ENCODE measurements around the gene TTC34. TPM values are rescaled to one million over a fixed set of nuclear protein-coding genes. Genes with fewer than 3 reads are reported as not detected.
A peak's percentile ranks its signal among the peaks of the same experiment; 100 is the strongest.

Gene TTC34
- total RNA-seq, 1 experiment from 2014 or later, result 0.79 TPM

GRCh38 chr1:2593251-2593878, 208.1 kb downstream of the TTC34 start:
- ChIA-PET CTCF (no interaction called here), POLR2A (no interaction called here)
- Mint-ChIP-seq H3K36me3 (ENCODE audit: insufficient read depth, unreplicated experiment) (no peaks in the 10 kb centered on the region), H3K4me1 (ENCODE audit: low read depth, unreplicated experiment) (no peaks in the 10 kb centered on the region), H3K27ac (ENCODE audit: unreplicated experiment) (no peak overlapping the region), H3K9me3 (ENCODE audit: unreplicated experiment) (no peaks in the 10 kb centered on the region), H3K27me3 (ENCODE audit: insufficient read depth, unreplicated experiment) (peaks cover 3% of the 10 kb centered on the region), H3K4me3 (ENCODE audit: unreplicated experiment) (no peak overlapping the region)
- intact Hi-C loops (cut with micrococcal nuclease; ENCODE audit: unreplicated experiment), result no loop called here
- no peaks in the 10 kb centered on the region for H3K36me3 ChIP-seq (ENCODE audit: control insufficient read depth, insufficient read depth, low read length)
- H3K27me3 ChIP-seq (replicated peaks; ENCODE audit: control insufficient read depth, insufficient read depth, low read length), result no peaks in the 10 kb centered on the region
- TF ChIP-seq CTCF (IDR thresholded peaks at IDR 0.05; ENCODE audit: insufficient read depth in 1 of 2, low read depth in 1 of 2, low read length in 1 of 2, severe bottlenecking in 1 of 2, unreplicated experiment in 1 of 2), result no peak
- H3K4me1 ChIP-seq, result no peaks in the 10 kb centered on the region
- no peak overlapping the region for H3K4me3 ChIP-seq (ENCODE audit: low read depth, low read length)
- no peaks in the 10 kb centered on the region for H3K9me3 ChIP-seq
- BruUV-seq (replicated peaks), result no TSS peak
- no peak for DNase-seq

- Histone ChIP-seq H3K4me3 (ENCODE audit: low read depth, low read length) (no peak overlapping the region), H3K27me3 (replicated peaks; ENCODE audit: control insufficient read depth, insufficient read depth, low read length) (no peaks in the 10 kb centered on the region), H3K9me3 (no peaks in the 10 kb centered on the region), H3K36me3 (ENCODE audit: control insufficient read depth, insufficient read depth, low read length) (no peaks in the 10 kb centered on the region), H3K4me1 (no peaks in the 10 kb centered on the region)
- Mint-ChIP-seq H3K27ac (ENCODE audit: unreplicated experiment) (no peak overlapping the region), H3K9me3 (ENCODE audit: unreplicated experiment) (no peaks in the 10 kb centered on the region), H3K4me3 (ENCODE audit: unreplicated experiment) (no peak overlapping the region), H3K36me3 (ENCODE audit: insufficient read depth, unreplicated experiment) (no peaks in the 10 kb centered on the region), H3K4me1 (ENCODE audit: low read depth, unreplicated experiment) (no peaks in the 10 kb centered on the region), H3K27me3 (ENCODE audit: insufficient read depth, unreplicated experiment) (peaks cover 3% of the 10 kb centered on the region)
- POLR2A ChIA-PET, result no interaction called here
- no TSS peak for BruUV-seq (replicated peaks)
- CTCF ChIA-PET, result no interaction called here
- no peak for TF ChIP-seq CTCF (IDR thresholded peaks at IDR 0.05; ENCODE audit: insufficient read depth in 1 of 2, low read depth in 1 of 2, low read length in 1 of 2, severe bottlenecking in 1 of 2, unreplicated experiment in 1 of 2)
- DNase-seq, result peak in 1 of 2 experiments; percentile 11
- intact Hi-C loops (cut with micrococcal nuclease; ENCODE audit: unreplicated experiment), result no loop called here
Measured at GRCh38 chr1:2592672-2593071, 208.8 kb downstream of the TTC34 start.

GRCh38 chr1:2591581-2592261, 209.8 kb downstream of the TTC34 start:
- ChIA-PET CTCF (no interaction called here), POLR2A (no interaction called here)
- H3K4me3 ChIP-seq (ENCODE audit: low read depth, low read length), result no peak overlapping the region
- H3K4me3 Mint-ChIP-seq (ENCODE audit: unreplicated experiment), result no peak overlapping the region
- BruUV-seq (replicated peaks), result no TSS peak
- no peak for TF ChIP-seq CTCF (IDR thresholded peaks at IDR 0.05; ENCODE audit: insufficient read depth in 1 of 2, low read depth in 1 of 2, low read length in 1 of 2, severe bottlenecking in 1 of 2, unreplicated experiment in 1 of 2)
- no peaks in the 10 kb centered on the region for H3K4me1 Mint-ChIP-seq (ENCODE audit: low read depth, unreplicated experiment)
- no peaks in the 10 kb centered on the region for H3K36me3 Mint-ChIP-seq (ENCODE audit: insufficient read depth, unreplicated experiment)
- H3K27me3 ChIP-seq (replicated peaks; ENCODE audit: control insufficient read depth, insufficient read depth, low read length), result no peaks in the 10 kb centered on the region
- H3K36me3 ChIP-seq (ENCODE audit: control insufficient read depth, insufficient read depth, low read length), result no peaks in the 10 kb centered on the region
- no peaks in the 10 kb centered on the region for H3K27me3 Mint-ChIP-seq (ENCODE audit: insufficient read depth, unreplicated experiment)
- no peaks in the 10 kb centered on the region for H3K9me3 Mint-ChIP-seq (ENCODE audit: unreplicated experiment)
- H3K9me3 ChIP-seq, result no peaks in the 10 kb centered on the region
- no peaks in the 10 kb centered on the region for H3K4me1 ChIP-seq
- intact Hi-C loops (cut with micrococcal nuclease; ENCODE audit: unreplicated experiment), result no loop called here
- H3K27ac Mint-ChIP-seq (ENCODE audit: unreplicated experiment), result no peak overlapping the region
- DNase-seq, result peak in 1 of 2 experiments; percentile 13
